H1 (cell line): ENCODE results near the gene ZNF469. TPM values are rescaled to one million over a fixed set of nuclear protein-coding genes. Genes with fewer than 3 reads are reported as not detected.

Experiments used
- CTCF ChIA-PET: fragments of 300-600 bp; sonication (Branson Sonifier 250); formaldehyde crosslinking; loops from one replicate; lab custom pipeline; 2021; ENCODE audit not compliant: partially characterized antibody; lab: Charles Lee
- POLR2A ChIA-PET: fragments of 300-600 bp; sonication (Branson Sonifier 250); formaldehyde crosslinking; loops from one replicate; lab custom pipeline; 2021; ENCODE audit warnings: inconsistent platforms; ENCODE audit not compliant: partially characterized antibody; lab: Charles Lee
- DNase-seq, 2 experiments: peaks; one replicate each; pipeline versions ENCODE4 v3.0.0 to v3.0.0-alpha.2; 2010 to 2022; ENCODE audit warnings: low spot score in 2 of 2, low read depth in 1 of 2, mixed read lengths in 1 of 2
- FAIRE-seq: peaks from 2 replicates; lab custom pipeline; 2011; peaks lifted over from hg19 to GRCh38; lab: Jason Lieb, UNC
- H2AFZ ChIP-seq: 2 replicates; pipeline ENCODE4 v1.8.1; 2012; ENCODE audit warnings: low read length, inconsistent platforms
- H2AK5ac ChIP-seq: 2 replicates; pipeline ENCODE4 v1.6.1; 2013; ENCODE audit warnings: low read depth, low read length
- H2BK120ac ChIP-seq: replicated peaks from 2 replicates; pipeline ENCODE3; 2013; ENCODE audit warnings: low read depth, low read length, inconsistent platforms
- H2BK12ac ChIP-seq: 2 replicates; pipeline ENCODE4 v1.6.1; 2013; ENCODE audit warnings: low read depth, low read length
- H2BK15ac ChIP-seq: 2 replicates; pipeline ENCODE4 v1.6.1; 2013; ENCODE audit warnings: low read length
- H2BK20ac ChIP-seq: 2 replicates; pipeline ENCODE4 v1.6.1; 2013; ENCODE audit warnings: low read length
- H2BK5ac ChIP-seq: 2 replicates; pipeline ENCODE4 v1.6.1; 2013; ENCODE audit warnings: low read depth, low read length
- H3K14ac ChIP-seq: 2 replicates; pipeline ENCODE4 v1.6.1; 2013; ENCODE audit warnings: inconsistent platforms; ENCODE audit not compliant: insufficient read length
- H3K18ac ChIP-seq: 2 replicates; pipeline ENCODE4 v1.6.1; 2013; ENCODE audit warnings: low read length; ENCODE audit errors: extremely low read depth
- H3K23ac ChIP-seq: 2 replicates; pipeline ENCODE4 v1.6.1; 2013; ENCODE audit warnings: inconsistent platforms; ENCODE audit not compliant: insufficient read length
- H3K23me2 ChIP-seq: 2 replicates; pipeline ENCODE4 v1.6.1; 2013; ENCODE audit warnings: low read depth, low read length
- H3K27ac ChIP-seq: 2 replicates; pipeline ENCODE4 v1.6.1; 2011; ENCODE audit warnings: low read depth, low read length, inconsistent platforms
- H3K27me3 ChIP-seq, 4 experiments: replicated peaks in 1 of 4; 1 replicate in 1 of 4; 2 replicates in 3 of 4; pipeline versions ENCODE4 v1.6.1 to v1.8.1; 2011 to 2013; ENCODE audit warnings: low read length in 3 of 4, mild to moderate bottlenecking in 3 of 4, inconsistent platforms in 2 of 4, mixed read lengths in 2 of 4, moderate library complexity in 1 of 4; ENCODE audit not compliant: control insufficient read depth in 3 of 4, insufficient read depth in 3 of 4; ENCODE audit errors: extremely low read depth in 1 of 4
- H3K36me3 ChIP-seq, 4 experiments: 2 replicates each; pipeline versions ENCODE4 v1.6.1 to v1.8.1; 2011 to 2013; ENCODE audit warnings: mild to moderate bottlenecking in 4 of 4, low read length in 3 of 4, moderate library complexity in 2 of 4, control low read depth in 1 of 4, inconsistent platforms in 1 of 4; ENCODE audit not compliant: insufficient read depth in 4 of 4, control insufficient read depth in 2 of 4
- H3K4ac ChIP-seq: replicated peaks from 2 replicates; pipeline ENCODE3; 2013; ENCODE audit warnings: low read length, low read depth, mixed read lengths, inconsistent platforms; ENCODE audit not compliant: insufficient read length
- H3K4me1 ChIP-seq, 4 experiments: replicated peaks in 1 of 4; 1 replicate in 1 of 4; 2 replicates in 3 of 4; pipeline versions ENCODE4 v1.6.1 to v1.8.1; 2011 to 2013; ENCODE audit warnings: low read length in 3 of 4, inconsistent platforms in 2 of 4, mixed read lengths in 1 of 4; ENCODE audit not compliant: insufficient read depth in 4 of 4, control insufficient read depth in 3 of 4
- H3K4me2 ChIP-seq, 2 experiments: 2 replicates each; pipeline versions ENCODE4 v1.6.1 to v1.8.1; 2011 to 2013; ENCODE audit warnings: low read depth in 2 of 2, low read length in 2 of 2, control low read depth in 1 of 2, inconsistent platforms in 1 of 2, mild to moderate bottlenecking in 1 of 2; ENCODE audit not compliant: insufficient read depth in 1 of 2
- H3K4me3 ChIP-seq, 4 experiments: fragments of 200-600, 300-600 bp in 1 of 4; sonication (generic), shearing (Covaris generic), sonication (Bioruptor Twin) in 1 of 4; 2 replicates each; pipeline versions ENCODE4 v1.5.1 to v1.8.1; 2011 to 2016; ENCODE audit warnings: low read length in 4 of 4, low read depth in 3 of 4, control low read depth in 2 of 4, inconsistent platforms in 2 of 4, mild to moderate bottlenecking in 2 of 4, mixed read lengths in 1 of 4, moderate library complexity in 1 of 4; ENCODE audit not compliant: insufficient read depth in 2 of 4; ENCODE audit errors: extremely low read depth in 1 of 4
- H3K56ac ChIP-seq: replicated peaks from 2 replicates; pipeline ENCODE3; 2013; ENCODE audit warnings: low read depth, mild to moderate bottlenecking, mixed read lengths, low read length, inconsistent platforms; ENCODE audit not compliant: insufficient read length
- H3K79me1 ChIP-seq: 2 replicates; pipeline ENCODE4 v1.6.1; 2013; ENCODE audit warnings: low read depth, low read length, control low read depth
- H3K79me2 ChIP-seq, 2 experiments: 2 replicates each; pipeline versions ENCODE4 v1.6.1 to v1.8.1; 2012 to 2013; ENCODE audit warnings: low read length in 2 of 2, mild to moderate bottlenecking in 2 of 2, inconsistent platforms in 1 of 2; ENCODE audit not compliant: insufficient read depth in 2 of 2, control insufficient read depth in 1 of 2
- H3K9ac ChIP-seq, 4 experiments: replicated peaks in 1 of 4; 1 replicate in 1 of 4; 2 replicates in 3 of 4; pipeline versions ENCODE4 v1.6.1 to v1.8.1; 2011 to 2013; ENCODE audit warnings: low read depth in 3 of 4, low read length in 3 of 4, control low read depth in 2 of 4, mild to moderate bottlenecking in 2 of 4, moderate library complexity in 2 of 4, inconsistent platforms in 1 of 4; ENCODE audit errors: extremely low read depth in 1 of 4
- H3K9me3 ChIP-seq, 2 experiments: 2 replicates each; pipeline versions ENCODE4 v1.6.1 to v1.8.1; 2012 to 2013; ENCODE audit warnings: mild to moderate bottlenecking in 2 of 2, moderate library complexity in 2 of 2, control low read depth in 1 of 2, inconsistent platforms in 1 of 2, low read depth in 1 of 2, low read length in 1 of 2, mixed read lengths in 1 of 2; ENCODE audit not compliant: insufficient read depth in 2 of 2
- H4K20me1 ChIP-seq, 2 experiments: replicated peaks in 1 of 2; 2 replicates each; pipeline versions ENCODE3 to v1.8.1; 2011 to 2013; ENCODE audit warnings: inconsistent platforms in 2 of 2, low read length in 2 of 2, mild to moderate bottlenecking in 1 of 2; ENCODE audit not compliant: insufficient read depth in 2 of 2, control insufficient read depth in 1 of 2
- H4K5ac ChIP-seq: 2 replicates; pipeline ENCODE4 v1.6.1; 2013; ENCODE audit warnings: low read length, low read depth, mixed read lengths, inconsistent platforms; ENCODE audit not compliant: insufficient read length
- H4K8ac ChIP-seq: 2 replicates; pipeline ENCODE4 v1.8.0; 2013; ENCODE audit warnings: mild to moderate bottlenecking, moderate library complexity, low read length, inconsistent platforms; ENCODE audit not compliant: insufficient read depth; ENCODE audit errors: extremely low read depth
- H4K91ac ChIP-seq: replicated peaks from 2 replicates; pipeline ENCODE3; 2013; ENCODE audit warnings: low read length, mixed read lengths, inconsistent platforms; ENCODE audit not compliant: insufficient read length
- BCL11A ChIP-seq, 2 experiments: IDR thresholded peaks; one replicate each; pipeline ENCODE4 v1.6.1; 2011; ENCODE audit warnings: low read depth in 2 of 2, low read length in 2 of 2, mild to moderate bottlenecking in 2 of 2
- FOSL1 ChIP-seq: IDR thresholded peaks from 2 replicates; pipeline ENCODE4 v1.6.1; 2011; ENCODE audit warnings: mild to moderate bottlenecking, low read depth, low read length, moderate library complexity; ENCODE audit not compliant: insufficient read depth
- RNF2 ChIP-seq: fragments of 200-900, 300-1000 bp; sonication (generic); IDR thresholded peaks from 2 replicates; pipeline ENCODE4 v1.7.1; 2016; ENCODE audit warnings: borderline replicate concordance, low read depth, mild to moderate bottlenecking, antibody characterized with exemption, low read length; ENCODE audit not compliant: poor library complexity, severe bottlenecking; ENCODE audit errors: missing control alignments
- SP4 ChIP-seq: IDR thresholded peaks from 2 replicates; pipeline ENCODE4 v1.6.1; 2012; ENCODE audit warnings: low read length, inconsistent platforms
- ZNF274 ChIP-seq: IDR thresholded peaks from 2 replicates; pipeline ENCODE4 v1.7.0; 2012; ENCODE audit warnings: low read length, borderline replicate concordance; ENCODE audit errors: extremely low read depth
- WGBS, 2 experiments: shearing (Covaris generic) in 1 of 2; methylation state at CpG; one replicate each; pipeline versions ENCODE4 v1.1.6 to v1.1.7; 2013 to 2015; ENCODE audit warnings: low lambda C conversion rate in 2 of 2, mixed read lengths in 2 of 2, inconsistent platforms in 1 of 2, low coverage in 1 of 2, missing lambda C conversion rate in 1 of 2; ENCODE audit not compliant: insufficient replicate concordance in 2 of 2, insufficient coverage in 1 of 2, insufficient read length in 1 of 2; ENCODE audit errors: extremely low coverage in 1 of 2, missing lambda C conversion rate in 1 of 2; 5-methylcytosine and 5-hydroxymethylcytosine counted together
- polyA plus RNA-seq, 7 experiments: library from polyadenylated mRNA; depleted of rRNA in 3 of 7; stranded (reverse) in 5 of 7; unstranded in 2 of 7; fragments of >200 nt in 5 of 7; fragments of 200-250 nt in 2 of 7; gene quantifications; 1 replicate in 5 of 7; 2 replicates in 1 of 7; 4 replicates in 1 of 7; pipeline versions ENCODE4 v1.2.1 to v1.2.3, GENCODE V29; 2011 to 2013; ENCODE audit warnings: missing spikeins in 2 of 7, mixed read lengths in 2 of 7
- total RNA-seq: library from RNA; stranded (reverse); fragmentation: NEBNext Ultra II Directional; extraction: Animal tissue kit (Norgen Biotek cat#: 25700); gene quantifications from 2 replicates; pipeline ENCODE4 v1.2.1, GENCODE V29; 2021
- TF ChIP-seq, protein P1 (sequence below): IDR thresholded peaks from 2 replicates; pipeline ENCODE4 v1.6.1; 2011; ENCODE audit warnings: low read length, improper control_type of control experiment

ZNF469 gene
- total and polyA plus RNA-seq, 2 of the 8 experiments (the other 6 are each of a cell fraction or from before 2014, with no cell fraction given), result 0.30 to 1.8 TPM

DNA sequence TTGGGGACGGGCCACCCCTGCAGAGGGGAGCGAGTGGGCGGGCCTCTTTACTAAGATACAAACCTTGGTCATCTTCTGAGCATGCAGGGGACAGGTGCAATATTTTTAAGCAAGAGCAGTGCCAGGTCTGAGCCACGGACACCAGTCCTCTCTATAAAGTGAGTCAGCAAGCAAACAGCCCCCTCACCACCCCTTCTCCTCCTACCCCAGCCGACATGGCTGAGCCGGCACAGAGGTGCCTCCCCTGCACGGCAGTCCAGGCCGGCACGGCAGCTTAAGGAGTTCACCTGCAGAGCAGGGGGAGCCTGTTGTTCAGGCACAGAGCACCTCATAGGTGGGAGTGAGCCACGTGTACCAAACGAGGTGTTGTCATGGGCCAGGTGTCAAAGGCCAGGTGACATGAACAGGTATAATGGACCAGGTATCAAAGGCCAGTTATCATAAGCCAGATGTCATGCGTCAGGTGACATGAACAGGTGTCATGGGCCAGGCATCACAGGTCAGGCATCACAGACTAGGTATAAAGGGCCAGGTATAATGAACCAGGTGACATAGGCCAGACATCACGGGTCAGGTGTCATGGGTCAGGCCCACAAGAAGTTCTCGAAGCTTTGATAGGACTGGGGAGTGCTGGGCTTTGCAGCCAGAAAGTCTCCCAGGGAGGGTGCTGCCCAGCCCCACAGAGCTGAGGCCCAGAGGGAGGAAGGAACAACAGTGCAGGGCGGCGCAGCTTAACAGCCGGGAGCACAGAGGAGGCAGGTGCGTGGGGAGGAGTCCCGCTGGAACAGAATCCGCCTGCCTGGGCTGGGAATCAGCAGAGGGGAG is 42.6 kb upstream of the ZNF469 start:
- Histone ChIP-seq H3K14ac (no peak overlapping the region), H2AK5ac (no peak overlapping the region), H3K27ac (no peak overlapping the region), H3K27me3 (no peaks in the 10 kb centered on the region), H2BK120ac (no peak overlapping the region), H3K23ac (no peak overlapping the region), H3K4me3 (no peak overlapping the region), H3K23me2 (no peaks in the 10 kb centered on the region), H3K4me1 (no peaks in the 10 kb centered on the region), H4K91ac (no peak overlapping the region), H3K4ac (no peak overlapping the region), H2BK12ac (no peak overlapping the region), H3K36me3 (no peaks in the 10 kb centered on the region), H2BK20ac (no peak overlapping the region), H3K9ac (no peak overlapping the region), H3K9me3 (peaks cover 6 to 12% of the 10 kb centered on the region in 2 experiments), H4K8ac (no peak overlapping the region), H3K18ac (no peak overlapping the region), H4K20me1 (no peaks in the 10 kb centered on the region), H2BK5ac (no peak overlapping the region), H3K56ac (no peak overlapping the region), H4K5ac (no peak overlapping the region), H3K4me2 (no peak overlapping the region), H3K79me2 (no peaks in the 10 kb centered on the region), H2BK15ac (no peak overlapping the region), H2AFZ (no peak overlapping the region), H3K79me1 (no peaks in the 10 kb centered on the region)
- TF ChIP-seq BCL11A (IDR thresholded peaks at IDR 0.05; ENCODE audit: low read depth in 2 of 2, low read length in 2 of 2) (no peak), ZNF274 (no peak), RNF2 (no peak), SP4 (no peak), FOSL1 (no peak)
- TF ChIP-seq, protein P1, sequence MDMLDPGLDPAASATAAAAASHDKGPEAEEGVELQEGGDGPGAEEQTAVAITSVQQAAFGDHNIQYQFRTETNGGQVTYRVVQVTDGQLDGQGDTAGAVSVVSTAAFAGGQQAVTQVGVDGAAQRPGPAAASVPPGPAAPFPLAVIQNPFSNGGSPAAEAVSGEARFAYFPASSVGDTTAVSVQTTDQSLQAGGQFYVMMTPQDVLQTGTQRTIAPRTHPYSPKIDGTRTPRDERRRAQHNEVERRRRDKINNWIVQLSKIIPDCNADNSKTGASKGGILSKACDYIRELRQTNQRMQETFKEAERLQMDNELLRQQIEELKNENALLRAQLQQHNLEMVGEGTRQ, result no peak
- DNase-seq, result no peak
- POLR2A ChIA-PET, result no interaction called here
- no peak for FAIRE-seq
- CTCF ChIA-PET, result no interaction called here
- WGBS, 2 experiments, result 80% methylated on average over 17 of the region's 20 CpGs; no CpG with 5 or more reads in 1 of the 2 experiments
